HCT116 (cell line): ENCODE measurements around the gene VASH1. TPM values are rescaled to one million over a fixed set of nuclear protein-coding genes. Genes with fewer than 3 reads are reported as not detected.

Source experiments
- ATAC-seq: fragments of 200-7000 bp; cut with Tn5 transposase; 2 replicates; pipeline ENCODE4 v1.9.1; 2020; ENCODE audit warnings: mild to moderate bottlenecking, moderate library complexity
- Bru-seq: library from RNA; stranded (reverse); fragments of 400-500 nt; gene quantifications from one replicate; lab custom pipeline; 2021; lab: Mats Ljungman, UMichigan
- BruChase-seq, 2 experiments: library from RNA; stranded (reverse); fragments of 400-500 nt; gene quantifications; one replicate each; lab custom pipeline; 2021; lab: Mats Ljungman, UMichigan
- BruUV-seq: library from RNA; stranded (reverse); fragments of 400-500 nt; replicated peaks from 2 replicates; lab custom pipeline; 2021; lab: Mats Ljungman, UMichigan
- CTCF ChIA-PET: fragments of 300-600 bp; sonication (Branson Sonifier 250); formaldehyde crosslinking; loops from one replicate; lab custom pipeline; 2021; ENCODE audit warnings: antibody characterized with exemption; lab: Charles Lee
- POLR2A ChIA-PET: fragments of 300-600, 350-600 bp; sonication (Branson Sonifier 250); formaldehyde crosslinking; loops from one replicate; lab custom pipeline; 2021; ENCODE audit warnings: antibody characterized with exemption; lab: Charles Lee
- RAD21 ChIA-PET, 2 experiments: fragments of 300-600 bp; sonication (Branson Sonifier 250); formaldehyde crosslinking; loops; one replicate each; lab custom pipeline; 2023; ENCODE audit warnings: low total read pairs in 2 of 2; ENCODE audit not compliant: uncharacterized antibody in 2 of 2, unreplicated experiment in 2 of 2, low non-redundant PET in 1 of 2; lab: Charles Lee
- DNase-seq: peaks from one replicate; pipeline ENCODE4 v3.0.0-alpha.2; 2010; ENCODE audit warnings: low read depth, low spot score
- H2AFZ ChIP-seq: fragments of 200-600 bp; shearing (Covaris generic), sonication (generic); 2 replicates; pipeline ENCODE4 v1.6.1; 2017; ENCODE audit warnings: low read depth, mixed run types, mixed read lengths, antibody characterized with exemption, low read length; ENCODE audit not compliant: poor library complexity, severe bottlenecking
- H3K27ac ChIP-seq: 2 replicates; pipeline ENCODE4 v1.5.1; 2012; ENCODE audit warnings: low read depth, low read length
- H3K27me3 ChIP-seq: fragments of 200-600 bp; sonication (generic); 2 replicates; pipeline ENCODE4 v1.6.1; 2016; ENCODE audit warnings: mixed run types, low read length, mixed read lengths; ENCODE audit not compliant: insufficient read depth
- H3K36me3 ChIP-seq, 2 experiments: fragments of 200-500 bp in 1 of 2; fragments of 200-600 bp in 1 of 2; sonication (Bioruptor generic) in 1 of 2; sonication (generic) in 1 of 2; 2 replicates each; pipeline versions ENCODE4 v1.5.1 to v1.6.1; 2014 to 2016; ENCODE audit warnings: low read length in 2 of 2, inconsistent platforms in 1 of 2, mixed read lengths in 1 of 2, mixed run types in 1 of 2; ENCODE audit not compliant: insufficient read depth in 2 of 2, control insufficient read depth in 1 of 2
- H3K4me1 ChIP-seq, 2 experiments: fragments of 200-600 bp in 1 of 2; sonication (generic) in 1 of 2; 2 replicates each; pipeline versions ENCODE4 v1.5.1 to v1.6.1; 2012 to 2017; ENCODE audit warnings: low read length in 2 of 2, inconsistent platforms in 1 of 2, mild to moderate bottlenecking in 1 of 2, mixed read lengths in 1 of 2, mixed run types in 1 of 2, moderate library complexity in 1 of 2; ENCODE audit not compliant: insufficient read depth in 2 of 2, control insufficient read depth in 1 of 2
- H3K4me2 ChIP-seq: fragments of 200-600 bp; sonication (generic); 2 replicates; pipeline ENCODE4 v1.6.1; 2017; ENCODE audit warnings: mixed run types, low read length, mixed read lengths
- H3K4me3 ChIP-seq, 2 experiments: fragments of 200-600 bp in 1 of 2; sonication (generic) in 1 of 2; replicated peaks in 1 of 2; 2 replicates each; pipeline ENCODE4 v1.5.1; 2011 to 2016; ENCODE audit warnings: low read length in 2 of 2, control low read depth in 1 of 2, low read depth in 1 of 2, mild to moderate bottlenecking in 1 of 2, mixed read lengths in 1 of 2, mixed run types in 1 of 2
- H3K79me2 ChIP-seq: fragments of 200-600 bp; sonication (generic); 2 replicates; pipeline ENCODE4 v1.6.1; 2017; ENCODE audit warnings: mild to moderate bottlenecking, mixed run types, low read length, moderate library complexity, mixed read lengths; ENCODE audit not compliant: insufficient read depth
- H3K9ac ChIP-seq: fragments of 200-600 bp; sonication (generic); 2 replicates; pipeline ENCODE4 v1.6.1; 2016; ENCODE audit warnings: low read length, mixed read lengths
- H3K9me2 ChIP-seq: fragments of 200-600 bp; sonication (generic), shearing (Covaris generic); 2 replicates; pipeline ENCODE4 v1.6.1; 2017; ENCODE audit warnings: mixed run types, mild to moderate bottlenecking, moderate library complexity; ENCODE audit not compliant: insufficient read depth
- H3K9me3 ChIP-seq, 2 experiments: fragments of 200-500 bp in 1 of 2; fragments of 200-600 bp in 1 of 2; sonication (Bioruptor generic) in 1 of 2; sonication (generic) in 1 of 2; 2 replicates each; pipeline ENCODE4 v1.6.1; 2014 to 2017; ENCODE audit warnings: low read length in 2 of 2, mixed read lengths in 2 of 2, inconsistent platforms in 1 of 2, low read depth in 1 of 2, mild to moderate bottlenecking in 1 of 2, mixed run types in 1 of 2, moderate library complexity in 1 of 2; ENCODE audit not compliant: control insufficient read depth in 1 of 2, insufficient read depth in 1 of 2
- H4K20me1 ChIP-seq: fragments of 200-600 bp; sonication (generic), shearing (Covaris generic); 2 replicates; pipeline ENCODE4 v1.6.1; 2017; ENCODE audit warnings: mixed run types, mild to moderate bottlenecking, moderate library complexity; ENCODE audit not compliant: insufficient read depth
- CEBPB ChIP-seq: IDR thresholded peaks from 2 replicates; pipeline ENCODE4 v1.6.1; 2012; ENCODE audit warnings: low read depth
- ELF1 ChIP-seq: IDR thresholded peaks from 2 replicates; pipeline ENCODE4 v1.6.1; 2012; ENCODE audit warnings: low read depth, borderline replicate concordance
- EZH2phosphoT487 ChIP-seq: fragments of 200-600 bp; IDR thresholded peaks from 2 replicates; pipeline ENCODE4 v1.6.1; 2018; ENCODE audit warnings: antibody characterized with exemption, borderline replicate concordance
- JUND ChIP-seq: IDR thresholded peaks from 2 replicates; pipeline ENCODE4 v1.6.1; 2012
- POLR2A ChIP-seq: IDR thresholded peaks from 2 replicates; pipeline ENCODE4 v1.7.0; 2011; ENCODE audit warnings: borderline replicate concordance; ENCODE audit not compliant: insufficient read depth, insufficient read length; ENCODE audit errors: extremely low read depth
- POLR2AphosphoS5 ChIP-seq: IDR thresholded peaks from 2 replicates; pipeline ENCODE4 v1.6.1; 2011; ENCODE audit warnings: mild to moderate bottlenecking, low read depth, low read length, moderate library complexity
- RAD21 ChIP-seq: IDR thresholded peaks from 2 replicates; pipeline ENCODE4 v1.6.1; 2012; ENCODE audit warnings: low read depth, mild to moderate bottlenecking
- SIN3A ChIP-seq: IDR thresholded peaks from 2 replicates; pipeline ENCODE4 v1.6.1; 2012; ENCODE audit warnings: low read depth
- TCF7L2 ChIP-seq: IDR thresholded peaks from 2 replicates; pipeline ENCODE4 v1.7.0; 2011; ENCODE audit warnings: borderline replicate concordance, inconsistent platforms; ENCODE audit not compliant: insufficient read depth, insufficient read length; ENCODE audit errors: extremely low read depth
- YY1 ChIP-seq: IDR thresholded peaks from 2 replicates; pipeline ENCODE4 v1.6.1; 2011; ENCODE audit warnings: low read length, low read depth, moderate library complexity, mild to moderate bottlenecking; ENCODE audit not compliant: insufficient replicate concordance; ENCODE audit errors: extremely low read depth
- ZFX ChIP-seq: fragments of 450-650 bp; IDR thresholded peaks from 2 replicates; pipeline ENCODE4 v1.6.1; 2017
- ZNF274 ChIP-seq: fragments of 200-500 bp; sonication (Bioruptor generic); IDR thresholded peaks from 2 replicates; pipeline ENCODE4 v1.6.1; 2014; ENCODE audit warnings: mild to moderate bottlenecking, low read depth, low read length, inconsistent platforms
- intact Hi-C: fragments of 100-400 bp; cut with micrococcal nuclease; formaldehyde crosslinking; loops from 2 replicates; pipeline ENCODE4 v1.10.0; 2022
- long read RNA-seq: library from polyadenylated mRNA; unstranded; transcript quantifications from one replicate; pipeline ENCODE4 v2.0.0, GENCODE V29; 2021; ENCODE audit not compliant: unreplicated experiment
- polyA plus RNA-seq: library from polyadenylated mRNA; unstranded; fragments of >200 nt; gene quantifications from 2 replicates; pipeline ENCODE4 v1.2.1, GENCODE V29; 2012; ENCODE audit warnings: missing spikeins
- total RNA-seq: library from RNA; stranded (reverse); gene quantifications from one replicate; pipeline ENCODE4 v1.2.1, GENCODE V29; 2021; ENCODE audit not compliant: unreplicated experiment
- TF ChIP-seq, protein P1 (sequence below): IDR thresholded peaks from 2 replicates; pipeline ENCODE4 v1.6.1; 2012
- TF ChIP-seq, protein P2 (sequence below): IDR thresholded peaks from 2 replicates; pipeline ENCODE4 v1.6.1; 2012

The VASH1 gene
- 13.3 TPM for total RNA-seq
- polyA plus RNA-seq: 6.8 and 9.3 TPM in 2 replicates
- Bru-seq, nascent RNA: percentile 53 among the genes with signal in this experiment
- BruChase-seq, experiment 1, labeled RNA remaining after a 6-hour chase: percentile 75 among the genes with signal in this experiment
- percentile 69 among the genes with signal in this experiment for BruChase-seq, experiment 2, labeled RNA remaining after a 2-hour chase
- long read RNA-seq, full-length matches to known transcripts: 4 of 21 reads
- long read RNA-seq, partial matches to known transcripts: 0 of 21 reads
- long read RNA-seq, other reads (novel, unspliced or antisense): 17 of 21 reads

DNA sequence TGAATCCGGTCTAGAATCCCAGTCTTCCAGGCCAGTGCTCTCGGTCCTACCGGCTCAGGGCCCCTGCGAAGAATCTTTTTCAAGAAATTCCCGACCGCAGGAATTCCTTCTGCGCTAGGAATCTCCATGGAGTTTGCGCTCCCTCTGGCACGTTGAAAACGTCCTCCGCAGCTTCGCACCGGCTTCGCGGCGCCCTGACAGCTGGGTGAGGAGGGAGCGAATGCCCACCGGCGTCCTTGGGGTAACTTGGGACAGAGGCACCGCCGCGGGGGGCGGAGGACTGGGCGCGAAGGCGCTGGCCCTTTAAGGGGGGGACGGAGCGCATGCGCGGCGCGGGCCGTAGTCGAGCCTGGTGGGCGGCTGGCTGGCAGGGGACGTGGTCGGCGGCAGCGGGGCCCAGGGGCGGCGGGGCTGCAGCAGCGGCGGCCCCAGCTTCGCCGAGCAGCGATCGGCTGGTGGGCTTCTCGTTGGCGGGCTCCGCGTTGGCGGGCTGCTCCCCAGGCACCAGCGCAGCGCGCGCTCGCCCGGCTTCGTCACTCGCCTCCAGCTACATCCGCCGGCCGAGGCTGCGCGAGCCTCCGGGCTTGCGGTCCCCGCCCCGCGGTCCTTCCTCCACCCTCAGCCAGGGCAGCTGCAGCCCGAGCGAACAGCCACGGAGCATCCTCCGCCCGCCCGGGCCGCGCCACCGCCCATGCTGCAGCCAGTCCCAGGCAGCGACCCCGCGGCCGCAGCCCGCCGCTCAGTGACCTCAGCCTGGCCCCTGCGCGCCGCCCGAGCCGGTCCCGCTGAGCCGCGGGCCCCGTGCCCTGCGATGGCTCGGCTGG lies at the start of gene VASH1:
Gene VASH1 (plus strand): TSS at position 333 of the 824 bp plus-strand sequence. CDS start 1,354 bp downstream, outside the sequence.
- H3K9ac ChIP-seq: peak within 1 kb of the TSS; percentile 71

DNA sequence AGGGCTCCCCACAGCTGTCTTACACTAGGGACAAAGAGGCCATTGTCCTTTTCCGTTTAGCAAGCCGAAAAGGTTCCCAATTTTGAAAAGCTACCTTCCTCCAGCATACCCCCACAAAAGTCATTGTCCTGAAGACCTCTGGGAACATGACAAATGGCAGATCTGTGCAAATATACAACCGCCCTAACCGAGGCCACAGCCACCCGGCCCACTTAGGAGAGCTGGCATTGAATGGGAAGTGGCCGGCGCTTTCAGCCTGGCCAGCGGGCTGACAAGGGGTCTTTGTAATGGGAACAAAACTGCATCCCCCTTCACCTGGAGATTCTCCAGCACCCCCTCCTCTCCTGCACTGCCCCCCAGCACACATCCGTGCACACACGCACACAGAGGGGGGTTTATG lies 48.1 kb upstream of the VASH1 start:
- Histone ChIP-seq H3K36me3 (no peaks in the 10 kb centered on the region), H3K4me2 (no peak overlapping the region), H3K9me3 (no peaks in the 10 kb centered on the region; a peak in 1 of 4 replicates), H3K4me3 (no peak overlapping the region), H3K9me2 (no peaks in the 10 kb centered on the region), H3K79me2 (no peaks in the 10 kb centered on the region), H3K27ac (no peak overlapping the region), H3K27me3 (no peaks in the 10 kb centered on the region), H4K20me1 (no peaks in the 10 kb centered on the region), H3K4me1 (no peaks in the 10 kb centered on the region), H2AFZ (no peak overlapping the region), H3K9ac (no peak overlapping the region)
- POLR2A ChIA-PET: no interaction called here
- CTCF ChIA-PET: no interaction called here
- intact Hi-C loops: loop anchor here (10.0 kb wide), 1 partner anchor 352 kb away; no protein-coding TSS in a partner anchor
- TF ChIP-seq POLR2A: no peak
- no peak for TF ChIP-seq TCF7L2
- TF ChIP-seq, protein P1, sequence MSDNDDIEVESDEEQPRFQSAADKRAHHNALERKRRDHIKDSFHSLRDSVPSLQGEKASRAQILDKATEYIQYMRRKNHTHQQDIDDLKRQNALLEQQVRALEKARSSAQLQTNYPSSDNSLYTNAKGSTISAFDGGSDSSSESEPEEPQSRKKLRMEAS: no peak
- TF ChIP-seq ELF1: no peak
- TF ChIP-seq, protein P2, sequence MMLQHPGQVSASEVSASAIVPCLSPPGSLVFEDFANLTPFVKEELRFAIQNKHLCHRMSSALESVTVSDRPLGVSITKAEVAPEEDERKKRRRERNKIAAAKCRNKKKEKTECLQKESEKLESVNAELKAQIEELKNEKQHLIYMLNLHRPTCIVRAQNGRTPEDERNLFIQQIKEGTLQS: no peak
- TF ChIP-seq RAD21: no peak
- TF ChIP-seq ZFX: no peak
- no peak for TF ChIP-seq CEBPB
- no peak for TF ChIP-seq ZNF274
- no peak for TF ChIP-seq JUND
- TF ChIP-seq EZH2phosphoT487: no peak
- TF ChIP-seq YY1: no peak
- no peak for TF ChIP-seq SIN3A
- BruUV-seq: no TSS peak
- DNase-seq (no peak), ATAC-seq (no peak)
- RAD21 ChIA-PET: no interaction called here

More for the DNA sequence above, at the start of gene VASH1:
- no peaks in the 10 kb centered on the region for H3K9me3 ChIP-seq
- peak within 1 kb of the TSS; percentile 82 for H3K4me2 ChIP-seq
- H3K27ac ChIP-seq: peak within 1 kb of the TSS; percentile 76
- CTCF ChIA-PET: interaction anchor here (1.0 to 1.6 kb wide), 2 partner anchors 23 to 113 kb away, joined by 3 to 8 read pairs; no protein-coding TSS in a partner anchor
- no peaks in the 10 kb centered on the region for H3K27me3 ChIP-seq
- peaks cover 9 to 16% of the 10 kb centered on the region in 2 experiments for H3K4me1 ChIP-seq
- intact Hi-C loops: no loop called here
- H4K20me1 ChIP-seq: no peaks in the 10 kb centered on the region
- TF ChIP-seq, protein P1: peak; percentile 36; the same call in 1 of the 2 replicates
- TF ChIP-seq POLR2A (peak; percentile 66), POLR2AphosphoS5 (peak; percentile 84), ZFX (peak; percentile 68; the same call in 1 of the 2 replicates), JUND (no peak)
- no TSS peak for BruUV-seq
- H3K79me2 ChIP-seq: no peaks in the 10 kb centered on the region
- peak; percentile 95 for ATAC-seq
- RAD21 ChIA-PET: no interaction called here
- no peaks in the 10 kb centered on the region for H3K36me3 ChIP-seq
- POLR2A ChIA-PET: interaction anchor here (1.9 kb wide), 1 partner anchor 11 kb away, joined by 4 read pairs; no protein-coding TSS in a partner anchor
- peak within 1 kb of the TSS; percentile 88 for H2AFZ ChIP-seq
- no peaks in the 10 kb centered on the region for H3K9me2 ChIP-seq
- H3K4me3 ChIP-seq: peak within 1 kb of the TSS; percentile 44 to 69
- DNase-seq: peak; percentile 15
